GM20000 (cell line): Measurements from ENCODE around the gene GRAMD4.
A peak's percentile ranks its signal among the peaks of the same experiment; 100 is the strongest.

Source experiments
- DNase-seq: peaks from one replicate; pipeline ENCODE4 v3.0.0; 2012; ENCODE audit warnings: low spot score
- CTCF ChIP-seq: IDR thresholded peaks from 2 replicates; pipeline ENCODE4 v1.5.1; 2012; ENCODE audit warnings: mild to moderate bottlenecking, control low read depth; ENCODE audit errors: extremely low read depth, missing control alignments

The GRAMD4 gene

DNA sequence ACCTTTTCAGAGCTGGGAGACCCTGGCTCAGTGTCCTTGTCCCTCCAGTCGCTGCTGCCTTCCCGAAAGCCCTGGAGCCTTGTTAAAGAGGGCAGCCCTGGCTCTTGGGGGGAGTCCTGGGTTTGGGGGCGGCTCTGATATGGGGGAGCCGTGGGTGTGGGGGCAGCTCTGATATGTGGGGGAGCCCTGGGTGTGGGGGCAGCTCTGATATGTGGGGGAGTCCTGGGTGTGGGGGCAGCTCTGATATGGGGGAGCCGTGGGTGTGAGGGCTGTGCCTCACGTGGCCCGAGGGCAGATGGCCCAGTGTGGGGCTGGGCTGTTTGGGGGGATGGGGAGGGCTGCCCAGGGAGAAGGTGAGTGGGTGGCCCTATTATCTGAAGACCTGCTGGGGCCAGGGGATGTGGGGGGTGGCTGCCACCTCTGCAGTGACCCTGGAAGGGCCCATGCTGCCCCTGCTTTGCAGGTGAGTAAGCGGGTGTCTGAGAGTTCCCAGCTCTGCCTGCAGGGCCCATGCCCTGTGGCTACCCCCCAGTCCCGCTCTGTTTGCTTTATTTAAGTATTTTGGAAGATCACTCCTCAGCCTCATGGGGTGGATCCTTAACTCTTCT is 30.9 kb upstream of the GRAMD4 start:
- TF ChIP-seq CTCF = no peak
- DNase-seq = no peak

DNA sequence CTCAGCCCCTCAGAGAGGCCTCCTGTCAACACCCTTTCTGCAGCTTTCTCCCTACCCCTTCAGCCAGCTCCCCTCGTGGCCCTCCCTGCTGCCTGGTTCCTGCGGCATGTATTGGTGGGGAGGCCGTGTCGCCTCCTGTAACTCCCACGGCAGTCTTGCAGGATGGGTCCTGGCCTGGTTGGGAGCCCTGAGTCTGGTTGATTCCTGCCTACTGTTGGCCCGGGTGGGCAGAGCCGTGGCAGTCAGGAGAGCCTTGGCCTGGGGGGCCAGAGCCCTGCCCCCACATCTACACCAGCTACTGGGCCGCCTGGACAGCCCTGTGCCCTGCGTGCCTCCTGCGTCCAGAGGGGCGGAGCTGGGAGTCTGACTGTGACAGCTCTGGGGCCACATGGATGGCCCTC is 30.3 kb upstream of the GRAMD4 start:
- no peak for DNase-seq
- TF ChIP-seq CTCF = no peak

GRCh38 chr22:46590334-46590733 is 29.9 kb upstream of the GRAMD4 start:
- DNase-seq = no peak
- TF ChIP-seq CTCF = no peak

DNA sequence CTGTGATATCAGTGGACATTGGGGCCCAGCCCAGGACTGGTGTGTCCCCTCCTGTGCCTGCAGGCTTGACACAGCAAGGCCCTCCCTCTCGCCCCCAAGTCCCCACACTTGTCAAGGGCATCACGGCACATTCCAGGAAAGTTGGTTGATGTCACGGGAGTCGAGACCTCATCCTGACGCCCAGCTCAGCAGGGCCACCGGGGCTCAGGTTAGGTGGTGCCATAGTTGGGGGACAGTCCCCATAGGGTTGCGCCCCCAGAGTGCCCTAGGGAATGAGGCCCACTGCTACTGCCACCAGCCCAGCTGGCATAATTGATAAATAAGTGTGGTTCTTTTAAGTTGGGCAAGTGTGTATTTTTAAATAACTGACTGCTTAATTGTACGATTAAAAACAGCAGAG is 28.3 kb upstream of the GRAMD4 start:
- TF ChIP-seq CTCF = no peak
- no peak for DNase-seq

DNA sequence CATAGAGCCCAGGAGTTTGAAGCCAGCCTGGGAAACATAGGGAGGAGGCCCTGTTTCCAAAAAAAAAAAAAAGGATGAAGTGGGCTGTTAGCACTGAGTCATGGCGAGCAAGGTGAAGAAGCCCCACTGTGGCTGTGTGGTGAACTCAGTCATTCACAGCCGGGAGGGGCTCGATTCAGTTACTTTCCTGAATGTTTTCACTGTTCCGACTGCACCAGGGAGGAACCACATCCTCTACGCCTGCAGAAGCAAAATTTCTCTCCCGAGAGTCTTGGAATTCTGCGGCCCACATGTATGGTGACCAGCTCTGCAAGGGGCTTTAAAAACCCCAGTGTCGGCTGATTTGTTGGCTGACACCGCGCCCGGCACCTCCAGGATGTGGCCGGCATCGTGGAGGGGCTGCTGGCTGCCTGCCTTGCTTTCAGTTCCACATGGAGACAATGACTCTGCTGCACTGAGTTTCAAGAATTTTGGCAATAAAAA is 27.8 kb upstream of the GRAMD4 start:
- DNase-seq = peak; percentile 78
- no peak for TF ChIP-seq CTCF

DNA sequence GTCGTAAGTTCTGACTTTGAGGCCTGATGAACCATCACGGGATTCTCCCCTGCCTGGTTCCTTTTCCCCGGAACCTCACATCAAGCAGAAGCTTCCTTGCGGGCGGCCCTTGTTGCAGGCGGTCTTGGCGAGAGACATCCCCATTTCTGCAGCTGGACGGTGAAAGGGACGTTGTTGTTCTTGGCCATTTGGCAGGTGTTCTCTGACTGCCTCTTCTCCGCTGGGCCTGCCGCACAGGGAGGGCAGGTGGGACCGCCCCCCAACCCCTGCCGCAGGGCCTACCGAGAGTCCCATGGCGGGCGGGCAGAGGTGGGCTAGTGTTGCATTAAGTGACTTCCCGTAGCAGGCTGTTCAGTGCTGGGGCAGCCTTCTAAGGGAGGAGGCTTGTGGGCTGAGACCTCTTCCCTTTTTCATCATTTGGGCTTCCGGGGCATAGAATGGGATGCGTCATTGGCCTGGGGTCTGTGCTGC is 26.9 kb upstream of the GRAMD4 start:
- peak; percentile 66 for DNase-seq

More for the DNA sequence above, 26.9 kb upstream of the GRAMD4 start:
- no peak for TF ChIP-seq CTCF
